HEK293 (cell line): ENCODE data around the gene PLSCR1.

ENCODE experiments used
- CTCF ChIA-PET: fragments of 350-600 bp; formaldehyde crosslinking; extraction: SDS; loops from one replicate; lab custom pipeline; 2021; ENCODE audit warnings: antibody characterized with exemption; lab: Yijun Ruan, JAX
- POLR2A ChIA-PET: fragments of 300-600 bp; formaldehyde crosslinking; extraction: SDS; loops from one replicate; lab custom pipeline; 2020; ENCODE audit warnings: antibody characterized with exemption, inconsistent platforms; lab: Yijun Ruan, JAX
- H3K27ac ChIP-seq: fragments of 200-500 bp; sonication (Bioruptor generic); 2 replicates; pipeline ENCODE4 v1.5.1; 2014; ENCODE audit warnings: low read depth, low read length, control low read depth, inconsistent platforms; ENCODE audit errors: extremely low read depth
- H3K36me3 ChIP-seq, 2 experiments: fragments of 200-500 bp in 1 of 2; sonication (Bioruptor generic) in 1 of 2; 1 replicate in 1 of 2; 2 replicates in 1 of 2; pipeline ENCODE4 v1.5.1; 2014 to 2017; ENCODE audit warnings: inconsistent platforms in 2 of 2, low read length in 2 of 2; ENCODE audit not compliant: control insufficient read depth in 2 of 2, insufficient read depth in 1 of 2
- H3K4me1 ChIP-seq: fragments of 200-500 bp; sonication (Bioruptor generic); 2 replicates; pipeline ENCODE4 v1.5.1; 2014; ENCODE audit warnings: mild to moderate bottlenecking, low read length, inconsistent platforms; ENCODE audit not compliant: control insufficient read depth, insufficient read depth
- H3K4me3 ChIP-seq: 2 replicates; pipeline ENCODE4 v1.5.1; 2011; ENCODE audit warnings: low read depth, mild to moderate bottlenecking, control low read depth, low read length, moderate library complexity
- H3K9me3 ChIP-seq: fragments of 200-500 bp; sonication (Bioruptor generic); 2 replicates; pipeline ENCODE4 v1.5.1; 2014; ENCODE audit warnings: low read depth, low read length, inconsistent platforms; ENCODE audit not compliant: control insufficient read depth, insufficient read depth
- GLI4 ChIP-seq: fragments of 450-650 bp; formaldehyde crosslinking; IDR thresholded peaks from 2 replicates; pipeline ENCODE4 v1.5.1; 2016; ENCODE audit warnings: missing biosample characterization, missing genetic modification characterization
- MYNN ChIP-seq: fragments of 450-650 bp; formaldehyde crosslinking; IDR thresholded peaks from 2 replicates; pipeline ENCODE4 v1.5.1; 2016; ENCODE audit warnings: missing biosample characterization, missing genetic modification characterization, borderline replicate concordance
- ZBTB17 ChIP-seq: fragments of 450-650 bp; formaldehyde crosslinking; IDR thresholded peaks from 2 replicates; pipeline ENCODE4 v1.5.1; 2016; ENCODE audit warnings: missing biosample characterization, missing genetic modification characterization
- ZBTB48 ChIP-seq: fragments of 450-650 bp; formaldehyde crosslinking; IDR thresholded peaks from 2 replicates; pipeline ENCODE4 v1.5.1; 2016; ENCODE audit warnings: missing biosample characterization, missing genetic modification characterization
- ZNF133 ChIP-seq: fragments of 450-650 bp; formaldehyde crosslinking; IDR thresholded peaks from 2 replicates; pipeline ENCODE4 v1.5.1; 2016; ENCODE audit warnings: missing biosample characterization, missing genetic modification characterization
- ZNF175 ChIP-seq: fragments of 450-650 bp; formaldehyde crosslinking; IDR thresholded peaks from 2 replicates; pipeline ENCODE4 v1.5.1; 2016; ENCODE audit warnings: missing biosample characterization, missing genetic modification characterization
- ZNF24 ChIP-seq: fragments of 450-650 bp; formaldehyde crosslinking; IDR thresholded peaks from 2 replicates; pipeline ENCODE4 v1.5.1; 2016; ENCODE audit warnings: missing biosample characterization, missing genetic modification characterization
- ZNF280D ChIP-seq: fragments of 450-650 bp; formaldehyde crosslinking; IDR thresholded peaks from 2 replicates; pipeline ENCODE4 v1.5.1; 2016; ENCODE audit warnings: missing biosample characterization, missing genetic modification characterization
- ZNF354C ChIP-seq: fragments of 450-650 bp; formaldehyde crosslinking; IDR thresholded peaks from 2 replicates; pipeline ENCODE4 v1.5.1; 2016; ENCODE audit warnings: missing biosample characterization, missing genetic modification characterization, low read depth, borderline replicate concordance
- ZNF404 ChIP-seq: fragments of 450-650 bp; formaldehyde crosslinking; IDR thresholded peaks from 2 replicates; pipeline ENCODE4 v1.5.1; 2017; ENCODE audit warnings: missing biosample characterization, missing genetic modification characterization
- ZNF433 ChIP-seq: fragments of 450-650 bp; formaldehyde crosslinking; IDR thresholded peaks from 2 replicates; pipeline ENCODE4 v1.5.1; 2016; ENCODE audit warnings: missing biosample characterization, missing genetic modification characterization, low read depth
- ZNF488 ChIP-seq: fragments of 450-650 bp; formaldehyde crosslinking; IDR thresholded peaks from 2 replicates; pipeline ENCODE4 v1.5.1; 2016; ENCODE audit warnings: missing biosample characterization, missing genetic modification characterization
- ZNF529 ChIP-seq: fragments of 450-650 bp; formaldehyde crosslinking; IDR thresholded peaks from 2 replicates; pipeline ENCODE4 v1.5.1; 2017; ENCODE audit warnings: missing genetic modification characterization, missing biosample characterization; ENCODE audit not compliant: insufficient replicate concordance
- ZNF548 ChIP-seq: fragments of 450-650 bp; formaldehyde crosslinking; IDR thresholded peaks from 2 replicates; pipeline ENCODE4 v1.5.1; 2016; ENCODE audit warnings: missing biosample characterization, missing genetic modification characterization
- ZNF623 ChIP-seq: fragments of 450-650 bp; formaldehyde crosslinking; IDR thresholded peaks from 2 replicates; pipeline ENCODE4 v1.5.1; 2016; ENCODE audit warnings: missing biosample characterization, missing genetic modification characterization
- TF ChIP-seq, protein P1 (sequence below): fragments of 450-650 bp; formaldehyde crosslinking; IDR thresholded peaks from 2 replicates; pipeline ENCODE4 v1.5.1; 2016; ENCODE audit warnings: missing biosample characterization, missing genetic modification characterization
- TF ChIP-seq, protein P2 (sequence below): fragments of 450-650 bp; formaldehyde crosslinking; IDR thresholded peaks from 2 replicates; pipeline ENCODE4 v1.5.1; 2016; ENCODE audit warnings: missing biosample characterization, missing genetic modification characterization

PLSCR1 gene

GRCh38 chr3:146557745-146558144, 13.3 kb upstream of the PLSCR1 start:
- Histone ChIP-seq H3K27ac (no peak overlapping the region), H3K9me3 (no peaks in the 10 kb centered on the region), H3K36me3 (no peaks in the 10 kb centered on the region), H3K4me1 (no peaks in the 10 kb centered on the region), H3K4me3 (no peak overlapping the region)
- ChIA-PET POLR2A (no interaction called here), CTCF (interaction anchor here (0.6 kb wide), 1 partner anchor 11 kb away, joined by 3 read pairs; no protein-coding TSS in a partner anchor)
- no peak for TF ChIP-seq ZNF529 (tag by site-specific recombination)
- TF ChIP-seq, protein P1, sequence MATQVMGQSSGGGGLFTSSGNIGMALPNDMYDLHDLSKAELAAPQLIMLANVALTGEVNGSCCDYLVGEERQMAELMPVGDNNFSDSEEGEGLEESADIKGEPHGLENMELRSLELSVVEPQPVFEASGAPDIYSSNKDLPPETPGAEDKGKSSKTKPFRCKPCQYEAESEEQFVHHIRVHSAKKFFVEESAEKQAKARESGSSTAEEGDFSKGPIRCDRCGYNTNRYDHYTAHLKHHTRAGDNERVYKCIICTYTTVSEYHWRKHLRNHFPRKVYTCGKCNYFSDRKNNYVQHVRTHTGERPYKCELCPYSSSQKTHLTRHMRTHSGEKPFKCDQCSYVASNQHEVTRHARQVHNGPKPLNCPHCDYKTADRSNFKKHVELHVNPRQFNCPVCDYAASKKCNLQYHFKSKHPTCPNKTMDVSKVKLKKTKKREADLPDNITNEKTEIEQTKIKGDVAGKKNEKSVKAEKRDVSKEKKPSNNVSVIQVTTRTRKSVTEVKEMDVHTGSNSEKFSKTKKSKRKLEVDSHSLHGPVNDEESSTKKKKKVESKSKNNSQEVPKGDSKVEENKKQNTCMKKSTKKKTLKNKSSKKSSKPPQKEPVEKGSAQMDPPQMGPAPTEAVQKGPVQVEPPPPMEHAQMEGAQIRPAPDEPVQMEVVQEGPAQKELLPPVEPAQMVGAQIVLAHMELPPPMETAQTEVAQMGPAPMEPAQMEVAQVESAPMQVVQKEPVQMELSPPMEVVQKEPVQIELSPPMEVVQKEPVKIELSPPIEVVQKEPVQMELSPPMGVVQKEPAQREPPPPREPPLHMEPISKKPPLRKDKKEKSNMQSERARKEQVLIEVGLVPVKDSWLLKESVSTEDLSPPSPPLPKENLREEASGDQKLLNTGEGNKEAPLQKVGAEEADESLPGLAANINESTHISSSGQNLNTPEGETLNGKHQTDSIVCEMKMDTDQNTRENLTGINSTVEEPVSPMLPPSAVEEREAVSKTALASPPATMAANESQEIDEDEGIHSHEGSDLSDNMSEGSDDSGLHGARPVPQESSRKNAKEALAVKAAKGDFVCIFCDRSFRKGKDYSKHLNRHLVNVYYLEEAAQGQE: no peak
- no peak for TF ChIP-seq ZNF24 (tag by site-specific recombination)
- no peak for TF ChIP-seq ZNF175
- TF ChIP-seq ZNF404 (tag by site-specific recombination): no peak
- TF ChIP-seq ZNF488: no peak
- TF ChIP-seq, protein P2, sequence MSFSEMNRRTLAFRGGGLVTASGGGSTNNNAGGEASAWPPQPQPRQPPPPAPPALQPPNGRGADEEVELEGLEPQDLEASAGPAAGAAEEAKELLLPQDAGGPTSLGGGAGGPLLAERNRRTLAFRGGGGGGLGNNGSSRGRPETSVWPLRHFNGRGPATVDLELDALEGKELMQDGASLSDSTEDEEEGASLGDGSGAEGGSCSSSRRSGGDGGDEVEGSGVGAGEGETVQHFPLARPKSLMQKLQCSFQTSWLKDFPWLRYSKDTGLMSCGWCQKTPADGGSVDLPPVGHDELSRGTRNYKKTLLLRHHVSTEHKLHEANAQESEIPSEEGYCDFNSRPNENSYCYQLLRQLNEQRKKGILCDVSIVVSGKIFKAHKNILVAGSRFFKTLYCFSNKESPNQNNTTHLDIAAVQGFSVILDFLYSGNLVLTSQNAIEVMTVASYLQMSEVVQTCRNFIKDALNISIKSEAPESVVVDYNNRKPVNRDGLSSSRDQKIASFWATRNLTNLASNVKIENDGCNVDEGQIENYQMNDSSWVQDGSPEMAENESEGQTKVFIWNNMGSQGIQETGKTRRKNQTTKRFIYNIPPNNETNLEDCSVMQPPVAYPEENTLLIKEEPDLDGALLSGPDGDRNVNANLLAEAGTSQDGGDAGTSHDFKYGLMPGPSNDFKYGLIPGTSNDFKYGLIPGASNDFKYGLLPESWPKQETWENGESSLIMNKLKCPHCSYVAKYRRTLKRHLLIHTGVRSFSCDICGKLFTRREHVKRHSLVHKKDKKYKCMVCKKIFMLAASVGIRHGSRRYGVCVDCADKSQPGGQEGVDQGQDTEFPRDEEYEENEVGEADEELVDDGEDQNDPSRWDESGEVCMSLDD (tag by site-specific recombination): no peak
- no peak for TF ChIP-seq ZNF354C (tag by site-specific recombination)
- no peak for TF ChIP-seq ZNF623 (tag by site-specific recombination)
- TF ChIP-seq ZNF280D (tag by site-specific recombination): no peak
- no peak for TF ChIP-seq MYNN (tag by site-specific recombination)
- no peak for TF ChIP-seq ZNF548
- no peak for TF ChIP-seq ZNF133 (tag by site-specific recombination)
- no peak for TF ChIP-seq GLI4 (tag by site-specific recombination)
- TF ChIP-seq ZBTB48 (tag by site-specific recombination): no peak
- TF ChIP-seq ZBTB17: no peak
- TF ChIP-seq ZNF433 (tag by site-specific recombination): no peak
